GM10266 (cell line): ENCODE data around the gene GREB1L.

Experiments
- DNase-seq: peaks from one replicate; pipeline ENCODE4 v3.0.0; 2012; ENCODE audit errors: extremely low spot score
- TF ChIP-seq, protein P1 (sequence below): IDR thresholded peaks from 2 replicates; pipeline ENCODE4 v1.5.1; 2012; ENCODE audit warnings: mild to moderate bottlenecking, low read depth; ENCODE audit not compliant: control insufficient read depth, insufficient read depth; ENCODE audit errors: missing control alignments

Gene GREB1L

DNA sequence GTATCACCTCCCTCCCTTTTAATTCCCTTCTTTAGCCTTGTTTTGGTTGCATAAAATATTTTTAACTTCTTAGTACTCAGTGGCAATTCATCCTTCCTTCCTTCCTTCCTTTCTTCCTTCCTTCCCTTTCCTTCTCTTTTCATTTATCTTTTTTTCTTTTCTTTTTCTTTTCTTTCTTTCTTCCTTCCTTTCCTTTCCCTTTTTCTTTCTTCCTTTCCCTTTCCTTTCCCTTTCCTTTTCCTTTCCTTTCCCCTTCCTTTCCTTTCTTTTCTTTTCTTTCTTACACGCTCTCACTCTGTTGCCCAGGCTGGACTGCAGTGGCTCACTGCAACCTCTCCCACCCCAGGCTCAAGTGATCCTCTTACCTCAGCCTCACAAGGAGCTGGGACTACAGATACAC is 160.2 kb downstream of the GREB1L start:
- DNase-seq, result no peak
- TF ChIP-seq, protein P1, sequence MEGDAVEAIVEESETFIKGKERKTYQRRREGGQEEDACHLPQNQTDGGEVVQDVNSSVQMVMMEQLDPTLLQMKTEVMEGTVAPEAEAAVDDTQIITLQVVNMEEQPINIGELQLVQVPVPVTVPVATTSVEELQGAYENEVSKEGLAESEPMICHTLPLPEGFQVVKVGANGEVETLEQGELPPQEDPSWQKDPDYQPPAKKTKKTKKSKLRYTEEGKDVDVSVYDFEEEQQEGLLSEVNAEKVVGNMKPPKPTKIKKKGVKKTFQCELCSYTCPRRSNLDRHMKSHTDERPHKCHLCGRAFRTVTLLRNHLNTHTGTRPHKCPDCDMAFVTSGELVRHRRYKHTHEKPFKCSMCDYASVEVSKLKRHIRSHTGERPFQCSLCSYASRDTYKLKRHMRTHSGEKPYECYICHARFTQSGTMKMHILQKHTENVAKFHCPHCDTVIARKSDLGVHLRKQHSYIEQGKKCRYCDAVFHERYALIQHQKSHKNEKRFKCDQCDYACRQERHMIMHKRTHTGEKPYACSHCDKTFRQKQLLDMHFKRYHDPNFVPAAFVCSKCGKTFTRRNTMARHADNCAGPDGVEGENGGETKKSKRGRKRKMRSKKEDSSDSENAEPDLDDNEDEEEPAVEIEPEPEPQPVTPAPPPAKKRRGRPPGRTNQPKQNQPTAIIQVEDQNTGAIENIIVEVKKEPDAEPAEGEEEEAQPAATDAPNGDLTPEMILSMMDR, result no peak

DNA sequence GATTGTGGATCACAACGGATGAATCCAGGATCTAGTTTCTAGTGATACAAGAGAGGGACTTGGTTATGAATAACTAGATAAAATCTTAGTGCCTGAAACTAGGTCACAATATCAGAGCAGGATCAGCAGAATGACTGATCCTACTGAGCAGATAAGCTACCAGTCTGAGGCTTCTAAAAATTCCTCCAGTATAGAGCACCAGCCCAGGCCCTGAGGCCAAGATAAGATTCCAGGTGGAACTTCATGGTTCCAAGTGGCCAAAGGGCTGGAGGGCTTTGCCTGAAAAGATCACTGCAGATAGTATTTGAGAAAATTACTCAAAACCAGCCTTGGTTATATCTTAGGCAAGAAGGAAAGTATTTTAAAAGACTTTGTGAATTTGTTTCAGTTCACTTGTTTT is 162.4 kb downstream of the GREB1L start:
- DNase-seq, result no peak
- TF ChIP-seq, protein P1, result no peak

DNA sequence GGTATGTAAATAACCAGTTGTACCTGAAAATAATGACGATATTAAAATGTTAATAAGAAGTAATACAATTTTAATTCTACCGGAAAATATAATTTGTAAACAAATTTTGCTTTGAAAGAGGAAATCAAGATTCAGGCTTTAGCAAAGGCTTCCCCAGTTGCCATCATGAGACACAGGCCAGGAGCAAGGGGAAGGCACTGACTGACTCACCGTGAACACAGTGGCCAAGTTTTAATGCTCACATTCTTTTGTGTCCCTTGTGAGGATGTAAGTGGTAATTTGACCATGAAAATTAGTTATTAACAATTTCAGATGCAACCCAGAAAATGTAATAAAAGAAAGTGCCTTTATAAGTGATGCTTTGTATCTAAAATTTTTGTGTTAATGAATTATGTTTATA is 164.1 kb downstream of the GREB1L start:
- TF ChIP-seq, protein P1, result no peak
- DNase-seq, result no peak

DNA sequence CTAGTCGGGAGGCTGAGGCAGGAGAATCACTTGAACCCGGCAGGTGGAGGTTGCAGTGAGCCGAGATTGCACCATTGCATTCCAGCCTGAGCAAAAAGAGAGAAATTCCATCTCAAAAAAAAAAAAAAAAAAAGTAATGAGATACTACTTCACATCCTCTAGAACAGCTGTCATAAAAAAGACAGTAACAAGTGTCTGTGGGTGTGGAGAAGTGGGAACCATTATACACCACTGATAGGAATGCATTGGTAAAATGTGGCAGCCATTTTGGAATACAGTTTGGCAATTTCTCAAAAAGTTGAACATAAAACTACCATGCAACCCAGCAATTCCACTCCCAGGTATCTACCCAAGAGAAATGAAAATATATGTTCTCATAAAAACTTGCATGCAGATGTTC is 166.6 kb downstream of the GREB1L start:
- TF ChIP-seq, protein P1, result no peak
- DNase-seq, result no peak

- TF ChIP-seq, protein P1, result no peak
- no peak for DNase-seq
Measured at GRCh38 chr18:21433436-21433835, 191.4 kb downstream of the GREB1L start.

DNA sequence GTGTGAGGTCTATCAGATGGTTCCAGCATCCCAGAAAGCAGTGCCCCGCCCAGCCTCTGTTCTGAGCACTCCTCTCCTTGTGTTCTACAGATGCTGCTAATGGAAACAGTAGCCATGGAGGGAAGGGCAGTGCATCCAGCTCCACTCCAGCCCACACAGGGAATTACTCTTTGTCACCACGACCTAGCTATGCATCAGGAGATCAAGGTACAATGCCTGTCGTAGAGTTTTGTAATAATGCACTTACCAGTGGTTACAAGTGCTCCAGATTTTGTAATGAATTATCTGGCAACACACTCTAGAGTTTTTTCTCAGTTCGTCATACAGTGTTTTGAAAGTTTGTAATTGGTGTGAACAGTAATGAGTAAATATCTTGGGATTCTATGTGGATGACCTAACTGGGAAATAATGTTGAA is 197.4 kb downstream of the GREB1L start:
- TF ChIP-seq, protein P1, result no peak
- no peak for DNase-seq

- TF ChIP-seq, protein P1, result no peak
- DNase-seq, result no peak
Measured at GRCh38 chr18:21441670-21442069, 199.6 kb downstream of the GREB1L start.
